T1000 (cell line): Measurements from ENCODE around the gene NUDCD2.
A peak's percentile ranks its signal among the peaks of the same experiment; 100 is the strongest.

Experiments used
- DNase-seq: peaks from one replicate; lab custom pipeline; 2025; ENCODE audit warnings: mixed read lengths; lab: John Stamatoyannopoulos, UW

NUDCD2 gene

GRCh38 chr5:163459819-163460561, at the start of gene NUDCD2:
NUDCD2 (minus strand) TSS chr5:163460102; CDS start chr5:163460050, 52 bp downstream.
- peak; percentile 96 for DNase-seq

- no peak for DNase-seq
Observed at GRCh38 chr5:163509291-163509951, 49.5 kb upstream of the NUDCD2 start.

- no peak for DNase-seq
Observed at GRCh38 chr5:163508753-163509152, 48.9 kb upstream of the NUDCD2 start.

GRCh38 chr5:163506726-163507125, 46.8 kb upstream of the NUDCD2 start:
- no peak for DNase-seq

GRCh38 chr5:163506095-163506457, 46.2 kb upstream of the NUDCD2 start:
- no peak for DNase-seq

- DNase-seq: peak; percentile 80
Observed at GRCh38 chr5:163505368-163506094, 45.6 kb upstream of the NUDCD2 start, which contains the start of gene MAT2B. MAT2B (plus strand) TSS chr5:163505619; CDS start chr5:163505687, 68 bp downstream.

- no peak for DNase-seq
Observed at GRCh38 chr5:163505049-163505367, 45.1 kb upstream of the NUDCD2 start.

GRCh38 chr5:163504079-163504931, 44.4 kb upstream of the NUDCD2 start:
- no peak for DNase-seq

GRCh38 chr5:163503106-163504078, 43.5 kb upstream of the NUDCD2 start:
- DNase-seq: peak; percentile 23

- no peak for DNase-seq
Observed at GRCh38 chr5:163502521-163502920, 42.6 kb upstream of the NUDCD2 start.

- no peak for DNase-seq
Observed at GRCh38 chr5:163498886-163499285, 39.0 kb upstream of the NUDCD2 start.

GRCh38 chr5:163497315-163497714, 37.4 kb upstream of the NUDCD2 start:
- DNase-seq: no peak

GRCh38 chr5:163496286-163496685, 36.4 kb upstream of the NUDCD2 start:
- no peak for DNase-seq

- DNase-seq: no peak
Observed at GRCh38 chr5:163489745-163490075, 29.8 kb upstream of the NUDCD2 start.

- no peak for DNase-seq
Observed at GRCh38 chr5:163489055-163489744, 29.3 kb upstream of the NUDCD2 start.

GRCh38 chr5:163478982-163479271, 19.0 kb upstream of the NUDCD2 start:
- DNase-seq: no peak

GRCh38 chr5:163478126-163478981, 18.5 kb upstream of the NUDCD2 start:
- no peak for DNase-seq

- DNase-seq: no peak
Observed at GRCh38 chr5:163475411-163475810, 15.5 kb upstream of the NUDCD2 start.

- no peak for DNase-seq
Observed at GRCh38 chr5:163473635-163474243, 13.8 kb upstream of the NUDCD2 start.
